WTC11 (cell line): ENCODE measurements around the gene DMD. TPM values are rescaled to one million over a fixed set of nuclear protein-coding genes. Genes with fewer than 3 reads are reported as not detected.

Source experiments
- ATAC-seq: fragments of 200-7000 bp; cut with Tn5 transposase; 2 replicates; pipeline ENCODE4 v1.10.0; 2021; ENCODE audit warnings: mild to moderate bottlenecking, moderate library complexity
- CTCF ChIA-PET: fragments of 300-600 bp; sonication (Branson Sonifier 250); formaldehyde crosslinking; loops from one replicate; lab custom pipeline; 2021; ENCODE audit warnings: antibody characterized with exemption; lab: Charles Lee
- POLR2A ChIA-PET: fragments of 350-600 bp; sonication (Branson Sonifier 250); formaldehyde crosslinking; loops from one replicate; lab custom pipeline; 2021; ENCODE audit warnings: antibody characterized with exemption; lab: Charles Lee
- DNase-seq: peaks from one replicate; pipeline ENCODE4 v3.0.0; 2021; ENCODE audit warnings: low spot score
- H3K27ac Mint-ChIP-seq: 2 replicates; pipeline ENCODE4 v1.8.0; 2021; ENCODE audit warnings: mixed read lengths
- H3K27me3 Mint-ChIP-seq: 2 replicates; pipeline ENCODE4 v1.8.0; 2021; ENCODE audit warnings: low read depth, mild to moderate bottlenecking, moderate library complexity, mixed read lengths
- H3K36me3 Mint-ChIP-seq: 2 replicates; pipeline ENCODE4 v1.8.0; 2021; ENCODE audit warnings: mixed read lengths
- H3K4me1 Mint-ChIP-seq: 2 replicates; pipeline ENCODE4 v1.8.0; 2022; ENCODE audit warnings: mixed read lengths
- H3K4me3 Mint-ChIP-seq: 2 replicates; pipeline ENCODE4 v1.8.0; 2021; ENCODE audit warnings: mild to moderate bottlenecking, moderate library complexity, mixed read lengths
- H3K9me3 Mint-ChIP-seq: 2 replicates; pipeline ENCODE4 v1.8.0; 2021; ENCODE audit warnings: mixed read lengths
- ATF1 ChIP-seq: sonication (generic); formaldehyde crosslinking; IDR thresholded peaks from 2 replicates; pipeline ENCODE4 v1.8.1; 2023; ENCODE audit warnings: mild to moderate bottlenecking, moderate library complexity, missing genetic modification reagents
- ATF2 ChIP-seq: sonication (generic); formaldehyde crosslinking; IDR thresholded peaks from 2 replicates; pipeline ENCODE4 v1.8.1; 2022; ENCODE audit warnings: low read depth, missing genetic modification reagents, borderline replicate concordance
- ATF3 ChIP-seq: sonication (generic); formaldehyde crosslinking; conservative IDR thresholded peaks from 2 replicates; pipeline ENCODE4 v1.8.1; 2022; ENCODE audit warnings: mild to moderate bottlenecking, missing genetic modification reagents
- ATF6 ChIP-seq: sonication (generic); formaldehyde crosslinking; IDR thresholded peaks from 2 replicates; pipeline ENCODE4 v1.8.1; 2023; ENCODE audit warnings: mild to moderate bottlenecking, missing genetic modification reagents
- CBFB ChIP-seq: sonication (generic); formaldehyde crosslinking; IDR thresholded peaks from 2 replicates; pipeline ENCODE4 v1.8.1; 2022; ENCODE audit warnings: mild to moderate bottlenecking, low read depth, missing genetic modification reagents
- CDX4 ChIP-seq: fragments of 250-450 bp; sonication (Bioruptor Pico); IDR thresholded peaks from 2 replicates; pipeline ENCODE4 v1.9.0; 2021; ENCODE audit warnings: moderate library complexity, mild to moderate bottlenecking, inconsistent platforms, borderline replicate concordance
- EMX1 ChIP-seq: fragments of 250-450 bp; sonication (Bioruptor Pico); IDR thresholded peaks from 2 replicates; pipeline ENCODE4 v1.8.0; 2021; ENCODE audit warnings: mild to moderate bottlenecking
- FOXP1 ChIP-seq: sonication (generic); formaldehyde crosslinking; IDR thresholded peaks from 2 replicates; pipeline ENCODE4 v1.8.0; 2022; ENCODE audit warnings: missing genetic modification reagents, mild to moderate bottlenecking, moderate library complexity, borderline replicate concordance
- GRHL2 ChIP-seq: fragments of 250-450 bp; sonication (Bioruptor Pico); IDR thresholded peaks from 2 replicates; pipeline ENCODE4 v1.8.0; 2022; ENCODE audit warnings: mild to moderate bottlenecking, moderate library complexity; ENCODE audit not compliant: insufficient replicate concordance, severe bottlenecking
- HMGA2 ChIP-seq: fragments of 250-450 bp; sonication (Bioruptor Pico); IDR thresholded peaks from 2 replicates; pipeline ENCODE4 v1.4.0; 2021; ENCODE audit warnings: mild to moderate bottlenecking, moderate library complexity
- IRF2 ChIP-seq: sonication (generic); formaldehyde crosslinking; IDR thresholded peaks from 2 replicates; pipeline ENCODE4 v1.8.0; 2022; ENCODE audit warnings: low read depth, missing genetic modification reagents, borderline replicate concordance
- MAX ChIP-seq: sonication (generic); formaldehyde crosslinking; IDR thresholded peaks from 2 replicates; pipeline ENCODE4 v1.8.0; 2022; ENCODE audit warnings: mild to moderate bottlenecking, missing genetic modification reagents
- SMAD3 ChIP-seq: sonication (generic); formaldehyde crosslinking; IDR thresholded peaks from 2 replicates; pipeline ENCODE4 v1.8.0; 2022; ENCODE audit warnings: missing genetic modification reagents, mild to moderate bottlenecking, borderline replicate concordance
- SMAD4 ChIP-seq: sonication (generic); formaldehyde crosslinking; IDR thresholded peaks from 2 replicates; pipeline ENCODE4 v1.8.0; 2022; ENCODE audit warnings: mild to moderate bottlenecking, missing genetic modification reagents
- USF2 ChIP-seq: sonication (generic); formaldehyde crosslinking; IDR thresholded peaks from 2 replicates; pipeline ENCODE4 v1.8.1; 2023; ENCODE audit warnings: mild to moderate bottlenecking, missing genetic modification reagents, moderate library complexity
- ZBTB43 ChIP-seq: sonication (generic); formaldehyde crosslinking; IDR thresholded peaks from 2 replicates; pipeline ENCODE4 v1.8.1; 2023; ENCODE audit warnings: mild to moderate bottlenecking, missing genetic modification reagents
- ZMAT4 ChIP-seq: fragments of 250-450 bp; sonication (Bioruptor Pico); IDR thresholded peaks from 2 replicates; pipeline ENCODE4 v1.9.0; 2021; ENCODE audit warnings: mild to moderate bottlenecking
- ZNF219 ChIP-seq: sonication (generic); formaldehyde crosslinking; IDR thresholded peaks from 2 replicates; pipeline ENCODE4 v1.8.0; 2023; ENCODE audit warnings: missing genetic modification reagents, mild to moderate bottlenecking, borderline replicate concordance
- ZNF232 ChIP-seq: sonication (generic); formaldehyde crosslinking; IDR thresholded peaks from 2 replicates; pipeline ENCODE4 v1.8.0; 2022; ENCODE audit warnings: mild to moderate bottlenecking, missing genetic modification reagents
- ZNF317 ChIP-seq: sonication (generic); formaldehyde crosslinking; IDR thresholded peaks from 2 replicates; pipeline ENCODE4 v1.8.1; 2023; ENCODE audit warnings: low read depth, mild to moderate bottlenecking, moderate library complexity, missing genetic modification reagents, borderline replicate concordance
- total RNA-seq: library from RNA; stranded (reverse); gene quantifications from 3 replicates; pipeline ENCODE4 v1.2.3, GENCODE V29; 2021

The DMD gene
- total RNA-seq, 1 experiment from 2014 or later, result 9.1 TPM

GRCh38 chrX:31697294-31697916 is 1513.9 kb downstream of the DMD start:
- DNase-seq (no peak), ATAC-seq (no peak)
- H3K27me3 Mint-ChIP-seq, result no peaks in the 10 kb centered on the region
- peaks cover 10% of the 10 kb centered on the region; the same call in 1 of the 2 replicates for H3K9me3 Mint-ChIP-seq
- peaks cover 6% of the 10 kb centered on the region for H3K4me1 Mint-ChIP-seq
- no peak for TF ChIP-seq CDX4 (CRISPR knock-in tag)
- TF ChIP-seq ATF2 (CRISPR knock-in tag), result no peak
- TF ChIP-seq ZNF219 (CRISPR knock-in tag), result no peak
- TF ChIP-seq USF2 (CRISPR knock-in tag), result no peak
- TF ChIP-seq ZNF317 (CRISPR knock-in tag), result no peak
- TF ChIP-seq MAX (CRISPR knock-in tag), result no peak
- no peak for TF ChIP-seq ATF1 (CRISPR knock-in tag)
- TF ChIP-seq FOXP1 (CRISPR knock-in tag), result no peak
- TF ChIP-seq EMX1 (CRISPR knock-in tag), result no peak
- no peak for TF ChIP-seq ZNF232 (CRISPR knock-in tag)
- TF ChIP-seq ZMAT4, result no peak
- no peak for TF ChIP-seq SMAD4 (CRISPR knock-in tag)
- TF ChIP-seq SMAD3 (CRISPR knock-in tag), result no peak
- no peak for TF ChIP-seq CBFB (CRISPR knock-in tag)
- no peak for TF ChIP-seq IRF2 (CRISPR knock-in tag)
- TF ChIP-seq ZBTB43, result no peak
- no peak for TF ChIP-seq ATF6 (CRISPR knock-in tag)
- TF ChIP-seq HMGA2 (CRISPR knock-in tag), result no peak
- TF ChIP-seq GRHL2, result no peak
- TF ChIP-seq ATF3 (CRISPR knock-in tag), result no peak
- ChIA-PET CTCF (no interaction called here), POLR2A (no interaction called here)
- H3K36me3 Mint-ChIP-seq, result no peaks in the 10 kb centered on the region
- H3K4me3 Mint-ChIP-seq, result no peak overlapping the region
- H3K27ac Mint-ChIP-seq, result no peak overlapping the region
